LoVo (cell line): ENCODE data around the gene ZBP1.

Experiments used
- DNase-seq: peaks from one replicate; pipeline ENCODE4 v3.0.0-alpha.2; 2016; ENCODE audit warnings: low spot score

The ZBP1 gene

GRCh38 chr20:57556980-57557274, 63.3 kb downstream of the ZBP1 start:
- DNase-seq = no peak

DNA sequence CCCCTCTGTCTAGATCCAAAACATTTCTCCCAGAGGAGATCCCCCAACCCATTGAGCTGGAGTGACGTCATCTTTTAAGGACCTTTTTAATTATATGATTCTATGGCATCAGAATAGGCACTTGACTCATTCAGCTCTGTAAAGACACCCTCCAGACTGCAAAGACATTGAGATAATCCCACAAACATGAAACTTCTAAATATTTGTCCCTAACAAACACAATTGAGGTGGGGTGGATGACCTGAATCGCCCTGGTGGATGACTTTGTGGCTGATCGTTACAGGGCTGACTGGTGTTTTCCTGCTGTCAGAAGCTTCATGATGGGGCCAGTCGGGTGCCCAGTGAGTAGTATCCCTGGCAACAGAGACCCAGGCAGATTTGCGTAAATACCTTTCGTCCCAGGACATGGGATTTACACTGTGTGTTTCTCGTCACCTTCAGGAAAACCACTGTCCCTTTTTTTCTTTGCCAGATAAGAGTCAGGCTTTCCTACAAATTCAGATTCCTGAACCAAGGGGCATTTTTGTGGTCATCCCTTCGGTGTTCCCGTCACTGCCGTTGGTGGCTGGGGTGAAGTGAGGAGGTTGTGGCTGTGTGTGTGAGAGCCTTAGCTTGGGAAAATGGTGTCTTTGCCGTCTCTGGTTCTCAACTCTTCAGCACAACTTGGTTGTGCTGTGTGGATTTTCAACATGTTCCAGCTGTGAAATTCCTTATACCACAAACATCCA, 64.6 kb downstream of the ZBP1 start:
- no peak for DNase-seq
